NT2/D1 (cell line): ENCODE measurements around the gene CGB5.
"Not testable (repeated sequence)": the region's sequence is repeated elsewhere in the genome, so short reads cannot be mapped to it uniquely, and the experiment has no call there.

Source experiments
- SUZ12 ChIP-seq: IDR thresholded peaks from 2 replicates; pipeline ENCODE4 v1.6.1; 2011; ENCODE audit not compliant: insufficient read length, insufficient read depth; ENCODE audit errors: extremely low read depth
- YY1 ChIP-seq: IDR thresholded peaks from 2 replicates; pipeline ENCODE4 v1.6.1; 2011; ENCODE audit not compliant: insufficient read length, insufficient read depth
- ZNF274 ChIP-seq: IDR thresholded peaks from 2 replicates; pipeline ENCODE4 v1.6.1; 2011; ENCODE audit warnings: mild to moderate bottlenecking, low read depth, low read length

GRCh38 chr19:49028686-49029085 is 15.0 kb upstream of the CGB5 start:
- not testable (repeated sequence) for TF ChIP-seq YY1, ZNF274, SUZ12
